DLD1 (cell line): Measurements from ENCODE around the gene TCL1A.

Experiments
- in situ Hi-C: cut with HindIII; loops from 2 replicates; pipeline ENCODE4 v1.10.0; 2017; ENCODE audit warnings: low sequenced_read_pairs

Gene TCL1A

DNA sequence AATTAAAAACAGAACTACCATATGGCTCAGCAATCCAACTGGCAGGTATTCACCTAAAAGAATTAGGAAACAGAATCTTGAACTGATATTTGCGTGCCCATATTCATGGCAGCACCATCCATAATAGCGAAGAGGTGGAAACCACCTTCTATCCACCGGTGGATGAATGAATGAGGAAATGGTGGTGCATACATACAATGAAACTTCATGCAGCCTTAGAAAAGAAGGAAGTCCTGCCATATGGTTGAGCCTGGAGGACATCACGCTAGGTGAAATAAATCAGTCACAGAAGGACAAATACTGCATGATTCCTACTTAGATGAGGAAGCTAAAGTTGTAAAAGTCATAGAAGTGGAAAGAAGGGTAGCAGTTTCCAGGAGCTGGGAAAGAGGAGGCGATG lies 6.6 kb downstream of the TCL1A start:
- in situ Hi-C loops, result no loop called here

DNA sequence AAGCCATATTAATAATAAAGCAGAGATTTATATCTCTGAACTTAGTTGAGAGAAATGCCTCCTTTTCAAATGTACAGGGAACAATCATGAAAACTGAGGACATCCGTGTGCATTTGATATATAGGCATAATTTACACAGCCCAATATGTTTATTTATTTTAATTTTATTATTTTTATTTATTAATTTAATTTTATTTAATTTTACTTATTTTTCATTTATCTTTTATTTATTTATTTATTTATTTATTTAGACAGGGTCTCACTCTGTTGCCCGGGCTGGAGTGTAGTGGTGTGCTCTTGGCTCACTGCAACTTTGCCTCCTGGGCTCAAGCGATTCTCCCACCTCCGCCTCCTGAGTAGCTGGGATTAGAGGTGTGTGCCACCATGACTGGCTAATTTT lies 8.4 kb downstream of the TCL1A start:
- in situ Hi-C loops, result no loop called here

DNA sequence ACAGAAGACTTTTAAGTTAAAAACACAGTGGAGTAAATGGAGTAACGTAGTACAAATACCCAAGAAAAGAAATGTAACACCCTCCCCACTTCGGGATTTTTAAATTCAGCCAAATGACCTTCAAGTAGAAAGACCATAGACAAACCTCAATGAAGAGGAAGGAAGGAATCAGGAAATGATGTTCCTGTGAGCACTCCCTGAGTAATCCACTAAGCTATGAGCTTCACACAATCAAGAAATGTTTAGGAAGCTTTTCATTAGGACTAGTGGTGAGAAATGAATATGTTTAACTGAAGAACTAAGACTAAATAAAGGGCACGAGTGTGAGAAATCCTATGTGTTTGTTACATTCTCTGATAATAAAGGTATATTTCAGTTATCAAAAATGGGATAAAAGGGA lies 10.1 kb downstream of the TCL1A start:
- in situ Hi-C loops, result no loop called here

DNA sequence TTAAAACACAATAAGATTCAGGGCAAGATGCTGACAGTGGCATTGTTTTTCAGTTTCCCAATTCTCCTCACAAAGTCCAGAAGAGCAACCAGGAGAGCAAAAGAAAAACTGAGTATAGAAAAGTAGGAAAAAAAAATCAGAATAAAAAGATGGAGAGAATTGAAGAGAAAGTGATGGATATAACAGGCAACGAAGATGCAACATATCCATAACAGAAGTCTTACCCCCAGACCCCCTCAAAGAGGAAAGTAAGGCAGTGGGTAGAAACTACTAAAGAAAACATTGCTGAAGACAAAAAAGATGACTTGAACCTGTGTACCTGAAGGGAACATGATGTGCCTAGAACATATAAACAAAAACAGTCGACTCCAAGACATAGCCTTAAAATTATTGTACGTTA lies 10.6 kb downstream of the TCL1A start:
- in situ Hi-C loops, result no loop called here

DNA sequence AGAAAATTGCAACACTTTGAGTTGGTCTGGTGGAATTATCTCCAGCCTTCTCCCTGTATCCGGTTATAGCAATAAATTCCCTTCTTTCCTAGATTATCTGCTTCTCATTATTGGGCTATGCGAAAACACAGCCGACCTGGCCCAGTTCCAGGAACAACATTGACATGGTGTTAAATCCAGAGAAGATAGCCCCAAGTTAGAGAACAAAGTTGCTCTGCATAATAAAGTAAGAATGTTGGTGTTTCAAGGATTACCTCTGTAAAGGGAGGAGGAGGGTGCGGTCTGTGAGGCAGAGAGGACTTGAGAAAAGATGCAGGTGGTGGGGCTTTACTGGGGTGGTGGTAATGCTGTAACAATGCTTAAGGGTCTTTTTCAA lies 12.1 kb downstream of the TCL1A start:
- in situ Hi-C loops, result no loop called here

DNA sequence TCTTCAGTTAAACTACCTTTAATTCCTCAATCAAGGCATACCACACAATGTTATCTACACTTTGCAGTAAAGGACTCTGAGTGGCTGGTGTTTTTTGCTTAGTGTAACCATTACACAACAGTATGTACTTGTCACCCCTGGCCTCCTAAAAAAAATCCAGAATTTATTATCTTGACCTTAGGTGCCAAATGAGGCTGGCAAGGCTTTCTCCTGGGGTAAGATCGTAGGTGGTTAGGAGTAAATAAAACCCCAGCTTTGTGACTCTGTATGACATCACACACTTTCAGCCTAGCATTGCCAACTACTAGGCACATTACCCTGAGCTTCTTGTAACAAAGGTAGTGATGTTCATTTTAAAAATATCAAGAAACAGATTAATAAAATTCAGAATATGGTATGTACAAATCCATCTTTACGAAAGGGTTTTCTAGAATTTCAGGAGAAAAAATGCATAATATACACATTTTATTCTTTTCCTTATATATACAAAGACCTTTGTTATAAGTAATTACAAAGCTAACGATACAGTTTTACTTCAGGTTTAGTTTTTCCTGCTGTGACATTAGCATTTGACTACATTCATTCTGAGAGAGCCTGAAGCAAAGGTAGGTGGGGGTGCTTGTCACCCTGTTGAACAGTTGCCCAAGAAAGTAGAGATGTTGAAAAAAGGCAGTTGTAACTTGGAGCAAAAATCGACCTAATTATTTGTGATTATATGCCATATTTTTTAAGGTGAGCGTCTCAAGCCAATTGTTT lies 13.5 kb downstream of the TCL1A start:
- in situ Hi-C loops, result no loop called here

DNA sequence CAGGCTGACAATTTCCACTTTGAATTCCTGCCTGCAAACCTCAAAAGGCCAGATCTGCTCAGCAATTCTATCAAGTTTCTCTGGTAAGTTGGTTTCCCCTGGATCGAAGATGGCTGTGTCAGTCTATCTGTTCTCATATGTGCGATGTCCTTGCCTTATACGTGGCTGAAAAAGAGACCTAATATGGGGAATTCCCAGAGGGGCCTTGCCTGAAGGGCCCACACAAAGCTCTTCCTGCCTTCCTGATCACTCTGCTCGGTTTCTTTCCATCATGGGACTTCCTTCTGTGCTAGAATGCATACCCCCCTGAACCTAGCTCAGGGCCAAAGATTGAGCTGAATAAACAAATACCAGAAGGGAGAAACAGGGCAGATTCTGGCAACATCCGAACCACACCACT lies 14.5 kb downstream of the TCL1A start:
- in situ Hi-C loops, result no loop called here

DNA sequence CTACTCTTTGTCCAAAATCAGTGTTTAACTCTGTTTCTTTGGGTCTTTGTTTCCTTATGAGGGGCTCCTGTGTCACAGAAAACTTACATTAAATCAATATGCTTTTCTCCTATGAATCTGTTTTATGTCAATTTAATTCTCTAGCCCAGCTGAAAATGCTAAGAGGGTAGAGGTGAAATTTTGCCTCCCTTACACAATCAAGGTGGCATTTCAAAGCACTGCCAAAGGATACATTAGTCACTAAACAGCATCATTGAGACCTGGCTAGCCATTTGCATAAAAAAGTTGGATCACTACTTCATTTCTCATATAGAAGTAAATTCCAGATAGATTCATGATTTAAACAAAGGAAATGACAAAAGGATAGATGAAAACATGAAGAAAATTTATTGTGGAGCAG lies 15.6 kb downstream of the TCL1A start:
- in situ Hi-C loops, result no loop called here

DNA sequence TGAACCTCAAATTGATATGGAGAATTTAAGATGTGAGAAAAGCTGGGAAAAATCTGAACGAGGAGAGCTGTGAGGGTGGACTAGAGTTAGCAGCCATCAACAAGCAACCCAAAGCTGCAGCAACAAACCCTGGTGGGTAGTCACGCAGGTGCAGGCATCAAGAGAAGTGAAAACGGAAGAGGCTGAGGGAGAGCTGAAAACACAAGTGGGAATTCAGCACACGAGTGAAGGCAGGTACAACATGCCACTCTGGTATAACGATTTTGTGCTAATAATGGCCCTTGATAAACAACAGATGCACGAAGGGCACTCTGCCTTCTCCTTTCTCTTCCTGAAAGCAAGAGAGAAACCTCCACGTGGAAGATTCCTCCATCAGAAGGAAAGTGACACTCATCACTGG lies 16.2 kb downstream of the TCL1A start:
- in situ Hi-C loops, result no loop called here

DNA sequence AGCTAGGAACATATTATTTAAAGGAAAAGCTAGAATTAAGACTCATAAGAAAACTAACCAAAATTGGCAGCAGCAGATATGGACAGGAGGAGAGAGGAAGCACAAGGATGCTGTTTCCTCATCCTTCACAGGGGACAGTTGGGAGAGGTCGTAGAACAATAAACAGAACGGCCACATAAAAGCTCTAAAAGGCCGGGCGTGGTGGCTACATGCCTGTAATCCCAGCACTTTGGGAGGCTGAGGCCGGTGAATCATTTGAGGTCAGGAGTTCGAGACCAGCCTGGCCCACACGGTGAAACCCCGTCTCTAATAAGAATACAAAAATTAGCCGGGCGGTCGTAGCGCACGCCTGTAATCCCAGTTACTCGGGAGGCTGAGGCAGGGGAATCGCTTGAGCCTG lies 17.2 kb downstream of the TCL1A start:
- in situ Hi-C loops, result no loop called here

DNA sequence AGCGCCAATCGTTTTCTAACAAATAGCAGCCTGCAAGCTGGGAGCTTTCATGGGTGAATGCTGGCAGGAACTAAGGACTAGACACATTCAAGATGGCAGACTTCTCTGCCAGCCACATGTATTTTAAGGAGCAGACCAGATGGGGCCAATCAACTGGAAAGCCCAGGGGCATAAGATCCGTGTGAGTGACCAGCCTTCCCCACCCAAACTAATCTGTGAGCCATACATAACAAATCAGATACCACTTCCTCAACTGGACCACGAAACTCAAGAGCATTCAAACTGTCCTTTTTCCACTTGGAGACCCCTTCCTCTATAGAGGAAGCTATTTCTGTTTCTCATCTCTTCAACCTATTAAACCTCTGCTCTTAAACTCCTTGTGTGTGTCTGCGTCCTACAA lies 18.0 kb downstream of the TCL1A start:
- in situ Hi-C loops, result no loop called here

DNA sequence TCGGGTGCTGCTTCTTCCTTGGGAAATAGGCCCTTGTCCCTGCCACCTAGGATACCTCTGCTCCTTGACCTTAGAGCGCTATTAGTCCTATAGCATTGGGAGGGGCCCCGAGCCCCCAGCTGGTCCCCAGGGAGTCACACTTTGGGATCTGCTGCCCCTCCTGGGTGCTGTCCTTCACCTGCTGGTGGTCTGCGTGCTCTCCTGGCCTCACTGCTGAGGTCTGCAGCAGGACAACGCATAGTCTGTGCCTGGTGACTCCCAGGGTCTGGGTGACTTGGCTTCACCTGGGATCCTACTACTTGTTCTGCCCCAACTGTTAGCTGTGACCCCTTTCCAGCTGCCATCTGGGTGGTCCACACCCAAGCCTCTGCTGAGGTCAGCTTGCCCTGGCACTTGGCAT lies 18.9 kb downstream of the TCL1A start:
- in situ Hi-C loops, result no loop called here

DNA sequence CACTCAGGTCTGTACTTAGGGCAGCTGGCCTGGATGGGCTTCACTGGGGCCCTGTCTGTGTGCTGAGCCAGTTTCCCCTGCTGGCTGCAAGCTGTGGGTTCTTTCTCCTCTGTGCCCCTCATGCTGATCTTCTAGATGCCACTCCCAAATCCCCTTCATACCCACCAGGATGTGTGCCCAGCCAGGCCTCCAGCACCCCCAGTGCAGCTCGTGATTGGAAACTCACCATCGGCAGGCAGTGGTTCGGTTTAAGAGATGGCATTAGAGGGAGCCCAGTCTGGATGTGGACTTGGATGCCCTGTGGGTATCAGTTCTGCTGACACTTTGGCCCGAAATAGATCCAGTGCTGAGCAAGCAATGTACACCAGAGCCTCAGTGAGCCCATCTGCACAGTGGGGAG lies 21.8 kb downstream of the TCL1A start:
- in situ Hi-C loops, result no loop called here

DNA sequence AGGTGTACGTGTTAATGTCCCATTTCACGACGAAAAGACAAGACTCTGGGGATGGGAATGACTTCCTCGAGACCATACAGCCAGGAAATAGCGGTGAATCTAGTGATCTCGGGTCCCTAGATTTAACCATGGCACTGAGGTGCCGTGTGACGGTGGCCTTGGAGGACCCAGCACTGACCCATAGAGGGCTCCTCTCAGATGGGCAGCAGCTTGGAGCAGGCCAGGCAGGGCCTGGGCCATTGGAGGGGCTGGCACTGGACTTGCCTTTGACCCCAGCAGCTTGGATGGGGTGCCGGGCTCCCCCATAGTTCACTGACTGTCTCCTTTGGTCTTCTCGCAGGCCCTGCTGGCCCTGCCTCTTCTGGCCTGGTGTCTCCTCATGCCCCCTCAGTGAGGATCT lies 22.3 kb downstream of the TCL1A start:
- in situ Hi-C loops, result no loop called here

DNA sequence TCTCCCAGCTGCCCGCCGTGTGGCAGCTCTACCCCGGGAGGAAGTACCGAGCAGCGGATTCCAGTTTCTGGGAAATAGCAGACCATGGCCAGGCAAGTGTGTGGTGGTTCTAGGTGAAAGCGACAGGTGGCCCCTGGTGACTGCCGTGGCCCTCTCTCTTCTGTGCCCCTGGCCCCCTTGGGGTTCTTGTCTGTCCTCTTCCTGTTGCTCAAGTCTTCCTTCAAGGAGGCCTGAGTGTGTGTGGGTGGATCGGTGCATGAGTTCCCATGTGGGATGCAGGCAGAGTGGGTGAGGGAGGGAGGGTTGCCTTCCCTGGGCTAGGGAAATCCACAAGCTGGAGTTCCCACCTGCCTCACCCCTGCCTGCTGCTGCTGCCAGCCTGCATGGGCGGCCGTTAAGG lies 23.1 kb downstream of the TCL1A start:
- in situ Hi-C loops, result no loop called here

DNA sequence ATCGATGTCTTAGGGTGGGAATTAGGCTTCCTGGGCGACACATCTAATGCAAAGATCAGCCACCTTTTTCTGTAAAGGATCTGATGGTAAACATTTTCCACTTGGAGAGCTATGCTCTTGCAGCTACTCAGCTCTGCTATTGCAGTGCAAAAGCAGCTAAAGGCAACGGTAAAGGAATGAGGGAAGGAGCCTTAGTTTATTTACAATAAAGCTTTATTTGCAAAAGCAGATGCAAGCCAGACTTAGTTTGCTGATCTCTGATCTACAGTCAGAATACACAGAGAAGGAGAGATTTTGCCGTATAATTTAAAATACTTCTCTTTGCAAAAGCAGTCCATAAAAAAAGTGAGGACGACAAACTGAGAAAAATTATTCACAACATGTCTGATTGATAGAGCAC lies 24.5 kb downstream of the TCL1A start:
- in situ Hi-C loops, result no loop called here

DNA sequence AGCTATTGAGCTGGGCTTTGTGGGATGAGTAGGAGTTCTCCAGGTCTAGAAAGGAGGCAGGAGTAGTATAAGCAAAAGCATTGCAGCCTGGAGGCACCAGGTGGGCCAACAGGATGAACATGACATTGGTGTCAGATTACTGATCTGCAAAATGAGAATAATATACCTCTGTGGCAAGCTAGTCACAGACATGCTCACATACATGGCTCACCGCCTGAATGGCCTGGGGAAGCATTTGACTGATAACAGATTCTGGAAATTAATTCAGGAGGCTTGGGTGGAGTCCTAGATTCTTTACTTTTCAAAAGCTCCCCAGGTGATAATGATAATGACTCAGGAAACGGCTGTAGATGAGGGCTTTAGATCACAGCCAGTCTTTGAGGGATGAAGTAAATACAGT lies 27.0 kb downstream of the TCL1A start:
- in situ Hi-C loops, result no loop called here

DNA sequence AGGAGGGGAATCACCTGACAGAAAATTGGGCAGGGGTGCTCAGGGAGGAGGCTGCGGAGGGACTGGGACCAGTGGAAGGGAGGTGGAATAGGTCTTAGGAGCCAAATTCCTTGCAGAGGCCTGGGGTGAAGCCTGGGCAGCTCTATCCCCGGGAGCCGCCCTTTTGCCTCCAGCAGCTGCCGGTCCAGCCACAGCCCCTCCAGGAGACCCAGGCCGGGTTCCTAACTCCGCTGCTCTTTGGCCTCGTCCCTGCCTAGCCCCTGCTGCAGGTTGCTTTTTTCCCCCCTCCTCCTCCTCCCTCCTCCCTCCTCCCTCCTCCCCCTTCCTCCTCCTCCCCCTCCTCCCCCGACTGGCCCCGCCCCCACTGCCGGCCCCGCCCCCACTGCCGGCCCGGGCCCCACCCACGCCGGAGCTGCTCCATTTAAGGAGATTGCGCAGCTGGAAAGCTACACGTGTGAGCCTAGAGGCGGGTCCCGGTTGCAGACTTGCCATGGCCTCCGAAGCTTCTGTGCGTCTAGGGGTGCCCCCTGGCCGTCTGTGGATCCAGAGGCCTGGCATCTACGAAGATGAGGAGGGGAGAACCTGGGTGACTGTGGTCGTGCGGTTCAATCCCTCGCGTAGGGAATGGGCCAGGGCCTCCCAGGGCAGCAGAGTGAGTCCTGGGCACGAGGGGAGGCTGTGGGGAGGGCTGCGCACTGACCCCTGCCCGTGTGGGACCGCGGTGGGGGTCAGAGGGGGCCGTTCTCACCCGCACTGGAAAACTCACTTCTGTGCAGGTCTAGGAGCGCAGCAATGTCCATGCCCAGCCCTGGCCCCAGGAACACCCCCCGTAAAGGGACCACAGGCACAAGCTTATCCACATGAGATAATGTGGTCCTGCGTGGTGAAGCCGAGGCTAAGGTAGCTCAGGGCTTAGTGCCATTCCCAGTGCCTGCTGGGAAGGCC lies 27.7 kb downstream of the TCL1A start, which contains the start of gene TCL1B:
TSS of gene TCL1B (plus strand) at position 449 of the 945 bp plus-strand sequence. CDS start at position 491, 42 bp downstream.
- in situ Hi-C loops, result no loop called here

DNA sequence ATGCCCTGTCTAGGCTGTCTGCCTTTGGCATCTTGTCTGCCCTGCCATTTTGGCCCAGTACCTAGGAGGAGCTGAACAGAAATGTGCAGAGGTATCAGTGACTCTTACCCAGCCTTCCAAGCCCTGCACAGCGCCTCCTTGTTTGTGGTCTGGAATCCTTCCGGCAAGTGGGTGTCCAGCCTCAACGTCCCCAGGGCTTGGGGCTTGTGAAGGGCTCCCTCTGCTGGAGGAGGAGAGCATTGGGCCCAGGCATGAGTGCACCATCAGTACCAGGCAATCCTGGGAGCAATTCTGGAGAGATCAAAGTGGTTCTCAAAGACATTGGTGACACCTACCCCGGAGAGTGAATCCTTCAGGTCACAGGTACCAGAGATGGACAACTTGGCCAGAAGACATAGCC lies 30.1 kb downstream of the TCL1A start:
- in situ Hi-C loops, result no loop called here

DNA sequence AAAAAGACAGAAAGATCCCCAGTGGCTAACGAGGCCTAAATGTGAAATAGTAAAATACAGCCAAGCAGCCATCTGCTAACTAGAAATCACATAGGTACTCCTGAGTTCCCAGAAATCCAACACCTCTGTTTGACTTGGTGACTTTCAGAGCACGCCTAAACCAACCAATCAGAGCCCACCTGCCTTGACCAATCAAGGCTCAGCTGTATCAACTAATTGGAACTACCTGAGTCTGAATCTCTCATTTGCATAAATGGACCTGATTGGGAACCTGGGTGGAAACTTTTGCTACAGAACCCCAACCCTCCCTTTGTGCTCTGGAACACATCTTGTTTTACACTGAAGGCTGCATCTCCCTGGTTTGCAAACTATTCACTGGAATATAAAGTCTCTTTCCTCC lies 32.8 kb downstream of the TCL1A start:
- in situ Hi-C loops, result no loop called here

DNA sequence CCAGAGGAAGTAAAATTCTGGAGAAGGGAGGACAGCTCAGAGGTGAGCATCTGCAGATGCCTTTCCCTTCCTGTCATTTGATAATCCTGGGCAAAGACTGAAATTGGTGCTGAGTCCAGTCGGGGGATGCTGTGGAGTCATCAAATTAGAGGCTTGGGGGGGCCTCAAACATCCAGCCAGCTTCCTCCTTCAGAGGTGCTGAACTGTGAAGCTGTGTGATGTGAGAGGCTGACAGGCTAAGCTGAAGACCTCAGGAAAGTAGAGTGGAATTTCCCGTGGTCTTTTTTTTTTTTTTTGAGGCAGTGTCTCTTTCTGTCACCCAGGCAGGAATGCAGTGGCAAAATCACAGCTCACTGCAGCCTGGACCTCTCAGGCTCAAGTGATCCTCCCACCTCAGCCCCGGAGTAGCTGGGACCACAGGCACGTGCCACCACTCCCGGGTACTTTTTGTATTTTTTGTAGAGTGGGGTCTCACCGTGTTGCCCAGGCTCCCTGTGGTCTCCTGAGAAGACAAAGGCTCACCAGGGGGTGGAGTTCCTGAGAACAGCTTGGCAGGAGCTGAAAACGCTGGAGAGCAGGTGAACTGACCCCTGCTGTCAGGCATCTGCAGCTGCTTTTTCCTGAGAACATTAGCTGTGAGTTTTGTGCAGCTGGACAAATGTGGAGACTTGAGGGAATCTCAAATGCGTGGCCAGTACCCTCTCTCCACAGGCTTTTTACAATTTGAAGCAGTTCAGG lies 33.8 kb downstream of the TCL1A start:
- in situ Hi-C loops, result loop anchor here (10.0 kb wide), 1 partner anchor 55 kb away; no protein-coding TSS in a partner anchor
